Measurements from ENCODE around the gene TRPM3.

- TF ChIP-seq ISL1 (CRISPR knock-in tag; IDR thresholded peaks at IDR 0.05) (no peak), ZC3H10 (CRISPR knock-in tag; IDR thresholded peaks at IDR 0.05) (no peak)
- TF ChIP-seq, protein P1, sequence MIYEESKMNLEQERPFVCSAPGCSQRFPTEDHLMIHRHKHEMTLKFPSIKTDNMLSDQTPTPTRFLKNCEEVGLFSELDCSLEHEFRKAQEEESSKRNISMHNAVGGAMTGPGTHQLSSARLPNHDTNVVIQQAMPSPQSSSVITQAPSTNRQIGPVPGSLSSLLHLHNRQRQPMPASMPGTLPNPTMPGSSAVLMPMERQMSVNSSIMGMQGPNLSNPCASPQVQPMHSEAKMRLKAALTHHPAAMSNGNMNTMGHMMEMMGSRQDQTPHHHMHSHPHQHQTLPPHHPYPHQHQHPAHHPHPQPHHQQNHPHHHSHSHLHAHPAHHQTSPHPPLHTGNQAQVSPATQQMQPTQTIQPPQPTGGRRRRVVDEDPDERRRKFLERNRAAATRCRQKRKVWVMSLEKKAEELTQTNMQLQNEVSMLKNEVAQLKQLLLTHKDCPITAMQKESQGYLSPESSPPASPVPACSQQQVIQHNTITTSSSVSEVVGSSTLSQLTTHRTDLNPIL (CRISPR knock-in tag; IDR thresholded peaks at IDR 0.05; ENCODE audit: low read depth), result no peak
- TF ChIP-seq, protein P2, sequence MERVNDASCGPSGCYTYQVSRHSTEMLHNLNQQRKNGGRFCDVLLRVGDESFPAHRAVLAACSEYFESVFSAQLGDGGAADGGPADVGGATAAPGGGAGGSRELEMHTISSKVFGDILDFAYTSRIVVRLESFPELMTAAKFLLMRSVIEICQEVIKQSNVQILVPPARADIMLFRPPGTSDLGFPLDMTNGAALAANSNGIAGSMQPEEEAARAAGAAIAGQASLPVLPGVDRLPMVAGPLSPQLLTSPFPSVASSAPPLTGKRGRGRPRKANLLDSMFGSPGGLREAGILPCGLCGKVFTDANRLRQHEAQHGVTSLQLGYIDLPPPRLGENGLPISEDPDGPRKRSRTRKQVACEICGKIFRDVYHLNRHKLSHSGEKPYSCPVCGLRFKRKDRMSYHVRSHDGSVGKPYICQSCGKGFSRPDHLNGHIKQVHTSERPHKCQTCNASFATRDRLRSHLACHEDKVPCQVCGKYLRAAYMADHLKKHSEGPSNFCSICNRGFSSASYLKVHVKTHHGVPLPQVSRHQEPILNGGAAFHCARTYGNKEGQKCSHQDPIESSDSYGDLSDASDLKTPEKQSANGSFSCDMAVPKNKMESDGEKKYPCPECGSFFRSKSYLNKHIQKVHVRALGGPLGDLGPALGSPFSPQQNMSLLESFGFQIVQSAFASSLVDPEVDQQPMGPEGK (CRISPR knock-in tag; IDR thresholded peaks at IDR 0.05; ENCODE audit: borderline replicate concordance), result no peak
Measured at GRCh38 chr9:71058660-71059059, 62.8 kb downstream of the TRPM3 start.

Data from SK-N-SH treated with all-trans-retinoic acid at 6 μM for 48 hours (cell line).